ENCODE data around the gene TLX2.

The TLX2 gene

GRCh38 chr2:74536166-74536950 lies 22.1 kb downstream of the TLX2 start:
- DNase-seq: no peak

GRCh38 chr2:74537140-74537539 lies 22.9 kb downstream of the TLX2 start:
- no peak for DNase-seq

GRCh38 chr2:74538881-74539339 lies 24.7 kb downstream of the TLX2 start:
- DNase-seq: no peak

GRCh38 chr2:74540291-74540690 lies 26.0 kb downstream of the TLX2 start:
- no peak for DNase-seq

GRCh38 chr2:74542978-74543377 lies 28.7 kb downstream of the TLX2 start:
- DNase-seq: no peak

GRCh38 chr2:74544634-74545033 lies 30.4 kb downstream of the TLX2 start:
- no peak for DNase-seq

- no peak for DNase-seq
Observed at GRCh38 chr2:74546004-74546403, 31.8 kb downstream of the TLX2 start.

GRCh38 chr2:74548285-74548899 lies 34.1 kb downstream of the TLX2 start:
- DNase-seq: no peak

GRCh38 chr2:74548900-74549826 lies 34.9 kb downstream of the TLX2 start:
- peak; percentile 79 for DNase-seq

GRCh38 chr2:74550231-74550630 lies 36.0 kb downstream of the TLX2 start:
- DNase-seq: no peak

GRCh38 chr2:74551530-74551929 lies 37.3 kb downstream of the TLX2 start:
- DNase-seq: no peak

GRCh38 chr2:74551942-74552913 lies 38.0 kb downstream of the TLX2 start:
- DNase-seq: no peak

- peak; percentile 57 for DNase-seq
Observed at GRCh38 chr2:74552914-74553811, 38.9 kb downstream of the TLX2 start.

GRCh38 chr2:74553892-74554819 lies 39.9 kb downstream of the TLX2 start, which contains the start of the genes DOK1 and LOXL3:
TSS of gene DOK1 (plus strand) at chr2:74554720. CDS start at chr2:74554755, 35 bp downstream.
TSS of gene LOXL3 (minus strand) at chr2:74553942. CDS start at chr2:74552634, 1,308 bp downstream.
- DNase-seq: peak; percentile 94

GRCh38 chr2:74554820-74555531 lies 40.7 kb downstream of the TLX2 start:
- peak; percentile 55 for DNase-seq

GRCh38 chr2:74555610-74556103 lies 41.4 kb downstream of the TLX2 start:
- no peak for DNase-seq

GRCh38 chr2:74556159-74556558 lies 41.9 kb downstream of the TLX2 start:
- DNase-seq: no peak

- DNase-seq: no peak
Observed at GRCh38 chr2:74556831-74557370, 42.7 kb downstream of the TLX2 start.
